Right lung (tissue), 5 donors: ENCODE measurements around the gene LIF. TPM values are rescaled to one million over a fixed set of nuclear protein-coding genes. Genes with fewer than 3 reads are reported as not detected.

Source experiments
- DNase-seq, 2 donors: peaks; one replicate each; pipeline ENCODE4 v3.0.0-alpha.2; 2013
- polyA plus RNA-seq, 5 donors: library from polyadenylated mRNA; unstranded; fragments of 120-200 nt; gene quantifications; one replicate each; pipeline versions ENCODE4 v1.2.1 to v1.2.3, GENCODE V29; 2013; ENCODE audit warnings: inconsistent platforms in 1 of 5, low replicate concordance in 1 of 5; ENCODE audit not compliant: insufficient read length in 5 of 5, insufficient read depth in 1 of 5

Gene LIF
- polyA plus RNA-seq, 5 donors: 1.4 to 2.5 (median 1.7) TPM

- DNase-seq: no peak
Observed at GRCh38 chr22:30284666-30285065, 38.1 kb upstream of the LIF start.

GRCh38 chr22:30284172-30284571 is 37.6 kb upstream of the LIF start:
- no peak for DNase-seq

DNA sequence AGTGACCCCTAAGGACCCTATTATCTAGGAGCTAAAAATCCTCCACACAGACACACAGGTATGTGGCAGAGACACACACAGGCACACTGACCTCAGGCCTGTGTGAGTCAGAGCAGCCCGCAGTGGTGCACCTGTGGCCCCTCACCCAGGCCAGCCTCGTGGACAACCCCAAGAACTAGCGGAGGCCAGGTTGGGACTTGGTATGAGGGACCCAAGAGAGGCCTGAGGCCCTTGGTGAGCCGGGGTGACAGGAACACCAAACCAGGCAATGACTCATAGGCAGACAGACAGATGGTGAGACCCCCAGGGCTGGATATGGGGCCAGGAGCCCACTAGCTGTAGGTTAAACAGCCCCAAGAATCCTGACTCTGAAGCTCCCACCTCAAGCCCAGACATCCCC is 36.8 kb upstream of the LIF start:
- DNase-seq: no peak

GRCh38 chr22:30282616-30283046 is 36.1 kb upstream of the LIF start:
- DNase-seq: no peak

GRCh38 chr22:30280505-30280904 is 33.9 kb upstream of the LIF start:
- no peak for DNase-seq

DNA sequence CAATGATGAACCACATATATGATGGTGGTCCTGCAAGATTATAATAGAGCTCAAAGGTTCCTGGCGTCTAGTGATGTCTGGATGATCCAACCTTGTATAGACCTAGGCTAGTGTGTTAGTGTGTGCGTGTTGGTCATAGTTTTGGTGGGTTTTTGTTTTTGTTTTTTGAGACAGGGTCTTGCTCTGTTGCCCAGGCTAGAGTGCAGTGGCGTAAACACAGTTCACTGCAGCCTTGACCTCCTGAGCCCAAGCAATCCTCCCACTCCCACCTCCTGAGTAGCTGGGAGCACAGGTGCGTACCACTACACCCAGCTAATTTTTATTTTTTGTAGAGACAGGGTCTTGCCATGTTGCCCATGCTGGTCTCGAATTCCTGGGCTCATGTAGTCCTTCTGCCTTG is 33.4 kb upstream of the LIF start:
- no peak for DNase-seq

GRCh38 chr22:30279046-30279788 is 32.7 kb upstream of the LIF start:
- DNase-seq: no peak

- no peak for DNase-seq
Observed at GRCh38 chr22:30277547-30278344, 31.2 kb upstream of the LIF start.

- no peak for DNase-seq
Observed at GRCh38 chr22:30276039-30276438, 29.5 kb upstream of the LIF start.

DNA sequence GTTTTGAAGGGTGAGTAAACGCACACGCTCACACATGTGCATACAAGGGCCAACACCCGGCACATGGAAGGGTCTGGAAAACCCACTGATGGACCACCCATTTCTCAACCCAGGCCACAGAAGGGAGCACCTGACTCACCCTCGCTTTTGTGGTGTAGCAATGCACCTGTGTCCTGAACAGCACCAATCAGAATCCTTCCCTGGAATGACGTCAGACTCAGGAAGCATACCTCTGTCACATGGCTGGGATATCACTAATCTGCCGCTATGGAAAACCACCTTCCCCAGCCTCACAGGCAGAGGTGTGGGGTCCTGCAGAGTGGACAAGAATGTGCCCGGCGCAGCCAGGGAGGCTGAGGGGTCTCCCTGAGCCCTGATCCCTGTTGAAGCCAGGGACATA is 29.1 kb upstream of the LIF start:
- no peak for DNase-seq

- no peak for DNase-seq
Observed at GRCh38 chr22:30274437-30274812, 27.9 kb upstream of the LIF start.

DNA sequence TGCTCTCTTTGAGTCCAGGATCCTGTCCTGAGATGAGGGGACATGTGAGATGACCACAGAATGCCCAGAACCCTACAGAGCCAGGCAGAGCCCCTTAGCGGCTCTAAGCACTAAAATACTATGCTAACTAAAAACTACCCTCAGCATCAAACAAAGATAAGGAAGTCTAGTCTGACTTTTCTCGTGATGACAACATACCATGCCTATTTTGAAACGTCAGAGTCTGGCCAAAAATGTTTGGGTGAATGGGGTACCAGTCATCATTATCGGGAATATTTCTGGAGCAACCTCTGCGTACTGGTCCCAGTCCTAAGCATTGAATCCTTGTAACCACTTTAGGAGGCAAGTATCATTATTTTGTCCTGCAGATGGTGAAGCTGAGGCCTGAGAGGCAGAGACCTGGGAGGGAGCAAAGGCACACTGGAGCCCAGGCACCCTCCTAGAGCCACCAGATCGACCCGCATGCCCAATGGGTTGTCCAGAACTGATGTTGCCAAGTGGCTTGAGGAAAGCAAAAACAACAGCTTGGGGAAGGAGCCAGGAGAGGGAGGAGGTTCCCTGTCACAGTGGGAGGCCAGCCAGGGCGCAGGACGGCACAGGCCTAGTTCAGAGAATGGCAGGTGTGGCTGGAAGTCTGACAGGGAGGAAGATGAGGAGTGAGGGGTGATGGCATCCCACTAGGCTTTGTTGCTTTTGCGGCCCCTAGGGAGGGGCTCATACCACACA is 27.3 kb upstream of the LIF start:
- DNase-seq: no peak

DNA sequence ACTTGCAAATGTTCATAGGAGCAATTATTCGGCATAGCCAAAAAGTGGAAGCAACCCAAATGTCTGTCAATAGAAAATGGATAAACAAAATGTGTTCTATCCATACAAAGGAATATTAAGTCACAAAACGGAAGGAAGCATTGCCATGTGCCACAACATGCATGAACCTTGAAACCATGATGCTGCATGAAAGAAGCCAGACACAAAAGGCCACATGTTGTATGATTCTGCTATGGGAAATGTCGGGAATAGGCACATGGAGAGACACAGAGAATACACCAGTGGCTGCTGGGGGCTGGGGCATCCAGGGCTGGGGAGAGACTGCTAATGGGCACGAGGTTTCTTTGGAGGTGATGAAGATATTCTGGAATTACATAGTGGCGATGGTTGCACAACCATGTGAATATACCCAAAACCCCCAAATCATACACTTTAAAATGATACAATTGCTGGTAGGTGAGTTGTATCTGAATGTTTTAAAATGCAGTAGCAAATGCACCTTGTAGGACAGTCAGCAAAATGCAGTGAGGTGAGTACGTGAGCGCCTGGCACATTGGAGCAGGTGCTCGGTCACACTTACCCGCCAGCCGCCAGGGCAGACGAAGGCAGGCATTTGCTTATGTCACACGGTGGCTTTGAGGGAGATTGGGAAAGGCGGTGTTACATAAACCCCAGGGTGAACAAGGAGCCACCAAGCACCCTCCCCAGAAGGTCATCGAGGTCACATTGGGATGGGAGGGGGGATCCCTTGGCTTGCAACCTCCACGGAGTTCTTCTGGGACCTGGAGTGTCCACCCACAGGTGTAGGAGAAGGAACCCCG is 26.4 kb upstream of the LIF start:
- no peak for DNase-seq

DNA sequence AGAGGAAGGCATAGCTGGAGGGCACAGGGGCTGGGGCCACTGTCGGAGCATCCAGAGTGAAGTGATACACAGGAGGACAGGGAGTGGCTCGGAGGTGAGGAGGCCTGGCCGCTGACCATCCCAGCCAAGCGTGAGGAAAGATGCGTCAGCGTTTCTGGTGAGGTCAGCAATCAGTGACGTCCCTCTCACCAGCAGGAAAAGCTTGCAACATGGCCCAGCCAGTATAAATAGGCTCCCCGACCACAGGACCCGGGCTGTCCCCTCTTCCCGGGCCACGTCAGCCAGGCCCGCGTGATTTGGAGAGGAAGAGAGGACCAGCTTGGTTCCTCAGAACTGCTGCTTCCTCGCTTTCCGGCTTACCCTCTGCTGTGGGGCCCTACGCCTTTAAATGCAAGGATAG is 24.3 kb upstream of the LIF start:
- DNase-seq: no peak

DNA sequence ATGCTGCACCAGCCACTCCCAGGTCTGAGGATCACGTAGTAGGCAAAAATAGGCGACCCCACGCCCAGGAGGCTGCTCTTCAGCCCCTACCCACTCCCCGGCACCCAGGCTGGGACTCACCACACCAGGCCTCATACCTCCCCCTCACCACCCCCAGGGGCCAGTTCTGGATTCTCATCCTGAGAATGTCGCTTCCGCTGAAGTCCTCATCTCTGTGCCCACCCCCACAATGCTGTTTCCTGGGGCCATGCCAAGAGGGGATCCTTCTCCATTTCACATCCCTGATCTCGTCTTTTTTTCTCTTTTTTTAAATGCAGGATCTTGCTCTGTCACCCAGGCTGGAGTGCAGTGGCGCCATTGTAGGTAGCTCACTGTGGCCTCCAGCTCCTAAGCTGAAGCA is 21.8 kb upstream of the LIF start:
- DNase-seq: no peak

- DNase-seq: no peak
Observed at GRCh38 chr22:30267382-30268302, 21.1 kb upstream of the LIF start.

DNA sequence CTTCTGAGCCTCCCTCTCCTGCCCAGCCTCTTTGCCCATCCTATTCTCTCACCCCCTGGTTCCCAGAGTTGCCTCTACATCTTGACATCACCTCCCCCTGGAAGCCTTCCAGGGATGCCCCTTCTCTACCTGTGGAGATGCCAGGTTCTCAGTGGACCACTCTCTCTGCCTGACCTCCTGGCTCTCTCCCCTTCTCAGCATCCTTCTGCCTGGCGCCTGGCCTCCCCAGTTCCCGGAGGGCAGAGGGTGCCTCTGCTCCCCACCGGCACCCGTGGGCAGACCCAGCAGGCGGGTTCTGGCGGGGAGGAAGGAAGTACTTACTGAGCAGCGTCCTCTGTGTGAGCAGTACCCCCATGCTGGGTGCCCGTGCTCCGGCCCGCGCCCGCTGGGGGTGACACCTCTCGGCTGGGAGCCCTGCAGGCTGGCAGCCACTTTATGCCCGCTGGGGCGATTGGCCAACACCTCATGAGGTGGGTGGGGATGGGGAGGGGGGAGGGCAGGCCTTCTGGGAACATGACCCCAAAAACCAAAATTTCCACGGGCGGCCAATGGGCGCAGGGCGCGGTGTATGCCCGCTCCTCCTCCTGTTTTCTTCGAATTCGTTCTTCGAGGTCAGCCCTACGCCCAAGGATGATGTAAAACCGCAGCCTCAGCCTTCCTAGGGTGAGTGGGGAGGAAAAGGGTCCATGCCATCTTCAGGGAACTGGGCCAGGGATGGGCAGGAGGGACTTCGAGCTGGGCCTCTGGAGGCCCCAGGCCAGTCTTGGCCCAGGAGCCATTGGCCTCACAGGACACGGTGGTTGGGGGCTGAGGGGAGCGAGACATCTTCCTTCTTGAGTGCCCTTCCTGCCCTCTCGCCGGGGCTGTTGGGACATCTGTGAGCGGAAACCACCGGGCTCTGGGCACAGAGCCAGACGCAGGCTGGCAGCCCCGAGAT is 20.2 kb upstream of the LIF start, which contains the start of gene OSM:
Gene OSM (minus strand): TSS at position 407 of the 937 bp plus-strand sequence. CDS start 52 bp downstream, at position 355.
- DNase-seq: no peak

DNA sequence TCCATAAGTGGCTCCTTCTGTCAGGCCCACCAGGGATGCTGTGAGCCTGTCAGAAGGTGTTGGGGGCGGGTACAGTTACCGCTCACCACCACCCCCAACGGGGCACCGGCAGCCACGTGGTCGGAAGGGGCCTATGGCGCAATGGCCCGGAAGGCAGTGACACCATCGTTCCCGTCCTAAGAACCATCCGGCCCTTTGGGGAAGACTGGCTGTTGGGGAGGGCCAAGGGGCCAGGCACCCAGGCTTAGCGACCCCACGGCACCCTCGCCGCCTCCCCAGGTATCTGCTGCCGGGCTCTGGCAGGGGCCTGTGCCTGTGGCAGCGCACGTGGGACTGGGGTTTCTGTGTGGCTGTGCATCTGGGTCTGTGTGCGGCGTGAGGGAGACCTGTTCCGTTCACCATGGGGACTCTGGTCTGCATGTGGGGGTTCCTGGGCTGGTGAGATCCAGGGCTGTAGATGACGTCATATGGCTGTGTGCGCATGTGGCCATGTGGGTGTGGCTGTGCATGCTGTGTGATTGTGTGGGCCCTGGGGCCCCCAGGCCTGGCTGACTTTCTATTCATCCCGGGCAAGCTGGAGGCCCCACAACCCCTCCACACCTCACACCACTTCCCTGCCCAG is 19.4 kb upstream of the LIF start:
- no peak for DNase-seq
